Measurements from ENCODE around the gene PLXDC2.

Gene PLXDC2

DNA sequence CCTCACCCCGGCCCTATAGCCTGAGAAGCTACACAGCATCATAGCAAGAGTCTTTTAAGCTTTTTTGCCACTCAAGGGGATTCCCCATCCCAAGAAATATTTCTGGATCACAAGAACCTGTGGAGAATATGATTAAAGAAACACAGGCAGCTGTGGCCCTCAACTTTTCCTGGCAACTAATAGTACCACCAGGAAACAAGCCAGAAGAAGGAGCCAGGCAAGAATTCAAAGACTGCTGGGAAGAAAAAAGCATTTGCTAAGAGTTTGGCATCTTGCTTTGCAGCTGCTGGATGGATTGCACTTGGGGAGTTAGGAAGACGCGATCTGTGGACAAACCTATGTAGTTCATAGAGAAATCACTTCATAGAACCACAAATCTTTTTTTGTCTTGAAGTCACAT is 437.8 kb downstream of the PLXDC2 start:
- in situ Hi-C loops (cut with HindIII; ENCODE audit: low pct_ligation_motif_present, low pct_unique_long_range_greater_than_20kb, low sequenced_read_pairs): no loop called here

DNA sequence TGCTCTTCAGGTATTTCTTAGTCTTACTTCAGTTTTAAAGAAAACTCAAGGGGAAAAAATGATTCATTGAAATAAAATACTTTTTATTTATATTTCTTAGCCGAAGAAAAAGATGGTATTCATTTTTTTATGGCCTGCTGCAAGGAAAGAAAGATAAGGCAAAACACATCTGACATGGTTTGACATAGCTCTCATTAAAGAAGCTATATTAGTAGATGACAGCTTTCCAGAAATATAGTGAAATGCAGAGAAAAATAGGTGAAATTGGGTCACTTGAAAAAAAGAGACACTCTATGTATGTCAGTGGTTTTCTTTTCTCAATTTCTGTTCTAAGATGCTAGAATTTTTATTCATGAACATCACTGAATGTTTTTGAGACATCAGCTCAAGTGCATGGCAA is 438.3 kb downstream of the PLXDC2 start:
- no peak for DNase-seq
- in situ Hi-C loops (cut with HindIII; ENCODE audit: low pct_ligation_motif_present, low pct_unique_long_range_greater_than_20kb, low sequenced_read_pairs): no loop called here

More for the DNA sequence above, 437.8 kb downstream of the PLXDC2 start:
- no peak for DNase-seq

GRCh38 chr10:20256969-20257368 is 440.7 kb downstream of the PLXDC2 start:
- no peak for DNase-seq
- in situ Hi-C loops (cut with HindIII; ENCODE audit: low pct_ligation_motif_present, low pct_unique_long_range_greater_than_20kb, low sequenced_read_pairs): no loop called here

DNA sequence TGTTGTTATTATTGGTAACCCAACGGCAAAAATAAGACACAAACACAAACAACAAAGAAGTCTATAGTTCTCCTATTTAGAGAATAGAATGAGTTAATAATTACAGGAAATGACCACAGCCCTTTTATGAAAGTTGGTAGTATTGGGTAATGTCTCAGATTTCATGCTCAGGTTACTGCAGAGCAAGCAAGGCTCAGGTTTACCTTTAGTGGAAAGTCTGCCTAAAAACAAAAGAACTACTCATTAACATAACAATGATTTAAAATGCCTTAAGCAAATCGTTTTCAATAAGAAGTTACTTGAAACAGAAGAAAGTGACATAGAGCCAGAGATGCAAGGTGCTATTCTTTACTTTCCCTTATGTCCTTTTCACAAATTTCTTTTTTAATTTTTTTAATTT is 441.2 kb downstream of the PLXDC2 start:
- in situ Hi-C loops (cut with HindIII; ENCODE audit: low pct_ligation_motif_present, low pct_unique_long_range_greater_than_20kb, low sequenced_read_pairs): no loop called here
- DNase-seq: no peak

- in situ Hi-C loops (cut with HindIII; ENCODE audit: low pct_ligation_motif_present, low pct_unique_long_range_greater_than_20kb, low sequenced_read_pairs): no loop called here
- DNase-seq: no peak
These were observed 448.9 kb downstream of the PLXDC2 start for GRCh38 chr10:20265146-20265545.

DNA sequence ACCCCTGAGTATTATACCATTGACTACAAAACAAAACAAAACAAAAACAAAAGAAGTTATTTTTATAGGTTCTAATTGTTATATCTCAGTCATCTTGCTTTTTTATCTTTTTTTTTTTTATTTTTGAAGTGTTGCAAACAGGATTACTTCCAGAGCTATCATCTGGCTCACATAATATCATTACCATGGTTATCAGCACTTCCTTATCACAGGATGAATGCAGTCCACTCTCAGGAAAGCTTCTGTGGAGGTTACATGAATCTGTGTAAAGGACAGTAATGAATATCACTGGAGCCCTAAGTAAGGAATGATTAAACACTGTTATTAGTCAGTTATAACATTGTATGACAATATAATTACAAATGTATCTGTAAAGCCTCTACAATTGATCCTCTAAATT is 451.5 kb downstream of the PLXDC2 start:
- no peak for DNase-seq
- in situ Hi-C loops (cut with HindIII; ENCODE audit: low pct_ligation_motif_present, low pct_unique_long_range_greater_than_20kb, low sequenced_read_pairs): no loop called here

- DNase-seq: no peak
- in situ Hi-C loops (cut with HindIII; ENCODE audit: low pct_ligation_motif_present, low pct_unique_long_range_greater_than_20kb, low sequenced_read_pairs): no loop called here
These were observed 455.3 kb downstream of the PLXDC2 start for GRCh38 chr10:20271490-20271889.

DNA sequence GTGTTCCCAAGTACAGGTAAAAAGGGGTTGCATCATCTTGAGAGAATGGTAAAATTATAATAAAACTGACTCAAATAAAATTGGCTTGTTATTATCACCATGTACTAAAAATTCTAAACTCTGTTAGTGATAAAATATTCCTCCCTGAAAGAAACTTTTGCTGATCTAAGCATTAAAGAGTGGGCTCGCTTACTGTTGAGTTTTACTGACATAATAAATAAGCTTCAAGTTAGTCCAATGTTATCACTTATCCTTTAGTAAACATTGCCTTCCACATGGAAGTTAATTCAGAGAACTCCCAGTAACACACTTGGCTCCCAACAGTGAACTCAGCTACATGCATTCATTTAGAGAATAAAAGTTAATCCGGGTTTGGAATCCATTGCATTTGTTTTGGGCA is 456.4 kb downstream of the PLXDC2 start:
- DNase-seq: no peak

GRCh38 chr10:20274571-20274970 is 458.3 kb downstream of the PLXDC2 start:
- DNase-seq: no peak
- in situ Hi-C loops (cut with HindIII; ENCODE audit: low pct_ligation_motif_present, low pct_unique_long_range_greater_than_20kb, low sequenced_read_pairs): no loop called here

More for the DNA sequence above, 456.4 kb downstream of the PLXDC2 start:
- in situ Hi-C loops (cut with HindIII; ENCODE audit: low pct_ligation_motif_present, low pct_unique_long_range_greater_than_20kb, low sequenced_read_pairs): no loop called here

GRCh38 chr10:20276127-20276979 is 460.1 kb downstream of the PLXDC2 start:
- DNase-seq: no peak
- in situ Hi-C loops (cut with HindIII; ENCODE audit: low pct_ligation_motif_present, low pct_unique_long_range_greater_than_20kb, low sequenced_read_pairs): no loop called here

GRCh38 chr10:20277820-20278219 is 461.6 kb downstream of the PLXDC2 start:
- no peak for DNase-seq
- in situ Hi-C loops (cut with HindIII; ENCODE audit: low pct_ligation_motif_present, low pct_unique_long_range_greater_than_20kb, low sequenced_read_pairs): no loop called here

GRCh38 chr10:20281579-20281978 is 465.3 kb downstream of the PLXDC2 start:
- DNase-seq: no peak
- in situ Hi-C loops (cut with HindIII; ENCODE audit: low pct_ligation_motif_present, low pct_unique_long_range_greater_than_20kb, low sequenced_read_pairs): no loop called here

GRCh38 chr10:20287586-20287985 is 471.4 kb downstream of the PLXDC2 start:
- in situ Hi-C loops (cut with HindIII; ENCODE audit: low pct_ligation_motif_present, low pct_unique_long_range_greater_than_20kb, low sequenced_read_pairs): no loop called here
- no peak for DNase-seq

GRCh38 chr10:20288060-20288459 is 471.8 kb downstream of the PLXDC2 start:
- no peak for DNase-seq
- in situ Hi-C loops (cut with HindIII; ENCODE audit: low pct_ligation_motif_present, low pct_unique_long_range_greater_than_20kb, low sequenced_read_pairs): no loop called here

DNA sequence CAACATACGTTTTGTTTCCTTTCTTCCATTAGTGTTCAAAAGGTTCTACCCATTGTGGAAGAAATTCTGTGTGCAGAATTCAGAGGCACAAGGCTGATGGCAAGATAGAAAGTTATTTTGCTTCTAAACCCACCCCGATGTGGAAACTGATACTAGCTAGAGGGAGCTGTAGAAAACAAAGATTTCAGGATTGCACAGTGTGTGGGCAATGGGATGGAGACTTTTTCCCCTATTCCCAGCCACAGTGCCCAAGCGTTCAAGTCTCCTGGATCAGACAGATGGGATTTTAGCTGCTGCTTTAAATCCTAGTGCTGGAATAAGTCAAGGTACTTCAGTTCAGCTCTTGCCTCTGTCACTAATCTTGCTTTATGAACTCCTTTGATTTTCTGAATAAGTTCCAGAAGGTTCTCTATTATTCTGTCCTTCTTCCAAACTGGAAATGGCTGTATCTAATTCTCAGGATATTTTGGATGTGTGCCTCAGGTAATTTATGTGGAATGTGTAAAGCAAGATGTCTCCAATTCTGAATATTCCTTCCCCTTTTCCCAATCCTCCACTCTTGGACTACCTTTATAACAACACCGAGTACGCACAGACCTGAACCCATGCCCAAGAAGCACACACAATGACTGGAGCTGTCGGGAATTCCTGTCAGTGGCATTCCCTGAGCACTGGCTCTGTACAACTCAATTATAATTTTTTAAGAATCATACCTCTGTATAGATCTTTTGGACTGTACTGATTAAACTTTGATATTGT is 473.0 kb downstream of the PLXDC2 start:
- in situ Hi-C loops (cut with HindIII; ENCODE audit: low pct_ligation_motif_present, low pct_unique_long_range_greater_than_20kb, low sequenced_read_pairs): no loop called here

DNA sequence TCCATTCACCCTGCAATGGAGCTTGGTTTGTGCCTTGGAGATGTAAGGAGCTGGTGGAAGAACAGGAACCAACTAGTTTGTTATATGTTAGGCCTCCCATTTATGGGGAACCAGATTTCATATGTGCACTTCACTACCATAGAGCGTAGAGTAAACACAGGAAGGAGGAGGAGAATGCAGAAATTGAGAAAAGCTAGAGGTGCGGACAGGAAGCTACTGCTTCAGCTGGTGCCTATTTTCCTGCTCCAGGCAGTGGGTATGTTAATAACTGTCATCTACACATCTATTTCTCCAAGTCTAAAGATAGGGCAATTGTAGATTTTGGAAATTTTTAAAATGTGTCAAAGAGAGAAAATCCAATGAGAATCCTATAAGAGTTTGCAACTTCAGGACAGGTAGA is 482.2 kb downstream of the PLXDC2 start:
- in situ Hi-C loops (cut with HindIII; ENCODE audit: low pct_ligation_motif_present, low pct_unique_long_range_greater_than_20kb, low sequenced_read_pairs): no loop called here
- no peak for DNase-seq

More for the DNA sequence above, 473.0 kb downstream of the PLXDC2 start:
- DNase-seq: no peak

GRCh38 chr10:20299034-20299736 is 483.0 kb downstream of the PLXDC2 start:
- no peak for DNase-seq
- in situ Hi-C loops (cut with HindIII; ENCODE audit: low pct_ligation_motif_present, low pct_unique_long_range_greater_than_20kb, low sequenced_read_pairs): no loop called here

GRCh38 chr10:20300735-20301134 is 484.5 kb downstream of the PLXDC2 start:
- in situ Hi-C loops (cut with HindIII; ENCODE audit: low pct_ligation_motif_present, low pct_unique_long_range_greater_than_20kb, low sequenced_read_pairs): no loop called here
- no peak for DNase-seq

- in situ Hi-C loops (cut with HindIII; ENCODE audit: low pct_ligation_motif_present, low pct_unique_long_range_greater_than_20kb, low sequenced_read_pairs): no loop called here
- no peak for DNase-seq
These were observed 485.8 kb downstream of the PLXDC2 start for GRCh38 chr10:20302033-20302432.

Measured in ACHN (cell line).